ENCODE measurements around the gene TAF11. TPM values are rescaled to one million over a fixed set of nuclear protein-coding genes. Genes with fewer than 3 reads are reported as not detected.
"Not testable (repeated sequence)": the region's sequence is repeated elsewhere in the genome, so short reads cannot be mapped to it uniquely, and the experiment has no call there.

Gene TAF11
- 48.6 and 53.1 TPM in 2 replicates for total RNA-seq
- long read RNA-seq, transcript TAF11-202 (4 exons, 1,465 nt) = minor isoform, 5 of 169 reads
- long read RNA-seq, transcript TAF11-201 (5 exons, 1,580 nt) = major isoform, 147 of 169 reads
- long read RNA-seq, partial matches to known transcripts = 10 of 169 reads
- long read RNA-seq, other reads (novel, unspliced or antisense) = 7 of 169 reads

GRCh38 chr6:34887753-34888513 lies at the start of gene TAF11:
Gene TAF11, minus strand, starts transcription at chr6:34888042. Its CDS starts 85 bp downstream, at chr6:34887957.
- DNase-seq (ENCODE audit: low read depth, low spot score) = peak; percentile 83
- Mint-ChIP-seq H3K4me3 (peak within 1 kb of the TSS; percentile 100), H3K4me1 (peaks cover 37% of the 10 kb centered on the region), H3K27ac (ENCODE audit: unreplicated experiment) (peak within 1 kb of the TSS; percentile 100), H3K27me3 (ENCODE audit: low read depth) (no peaks in the 10 kb centered on the region), H3K9me3 (peaks cover 2% of the 10 kb centered on the region), H3K36me3 (ENCODE audit: low read depth) (peaks cover 9% of the 10 kb centered on the region)
- no peak for TF ChIP-seq CTCF (conservative IDR thresholded peaks at IDR 0.05)

- Mint-ChIP-seq H3K27me3 (ENCODE audit: low read depth) (no peaks in the 10 kb centered on the region), H3K4me1 (no peaks in the 10 kb centered on the region), H3K9me3 (no peaks in the 10 kb centered on the region), H3K36me3 (ENCODE audit: low read depth) (no peaks in the 10 kb centered on the region), H3K27ac (ENCODE audit: unreplicated experiment) (no peak overlapping the region), H3K4me3 (no peak overlapping the region)
- no peak for TF ChIP-seq CTCF (conservative IDR thresholded peaks at IDR 0.05)
- no peak for DNase-seq (ENCODE audit: low read depth, low spot score)
These were observed 46.7 kb upstream of the TAF11 start for GRCh38 chr6:34934516-34934915.

GRCh38 chr6:34932202-34932601 lies 44.4 kb upstream of the TAF11 start:
- not testable (repeated sequence) for H3K27ac Mint-ChIP-seq (ENCODE audit: unreplicated experiment)

GRCh38 chr6:34930221-34930620 lies 42.4 kb upstream of the TAF11 start:
- Mint-ChIP-seq H3K27me3 (ENCODE audit: low read depth) (no peaks in the 10 kb centered on the region), H3K36me3 (ENCODE audit: low read depth) (no peaks in the 10 kb centered on the region), H3K4me3 (no peak overlapping the region), H3K27ac (ENCODE audit: unreplicated experiment) (no peak overlapping the region), H3K4me1 (no peaks in the 10 kb centered on the region), H3K9me3 (no peaks in the 10 kb centered on the region)
- no peak for DNase-seq (ENCODE audit: low read depth, low spot score)
- no peak for TF ChIP-seq CTCF (conservative IDR thresholded peaks at IDR 0.05)

More at GRCh38 chr6:34932202-34932601, 44.4 kb upstream of the TAF11 start:
- H3K4me3 Mint-ChIP-seq; H3K4me1 Mint-ChIP-seq; H3K27me3 Mint-ChIP-seq (ENCODE audit: low read depth); H3K9me3 Mint-ChIP-seq; H3K36me3 Mint-ChIP-seq (ENCODE audit: low read depth); DNase-seq (ENCODE audit: low read depth, low spot score): not testable (repeated sequence)

- Mint-ChIP-seq H3K4me1 (peaks cover 1% of the 10 kb centered on the region), H3K36me3 (ENCODE audit: low read depth) (no peaks in the 10 kb centered on the region), H3K27ac (ENCODE audit: unreplicated experiment) (no peak overlapping the region), H3K9me3 (no peaks in the 10 kb centered on the region), H3K4me3 (no peak overlapping the region), H3K27me3 (ENCODE audit: low read depth) (no peaks in the 10 kb centered on the region)
- TF ChIP-seq CTCF (conservative IDR thresholded peaks at IDR 0.05) = no peak
- DNase-seq (ENCODE audit: low read depth, low spot score) = no peak
These were observed 41.6 kb upstream of the TAF11 start for GRCh38 chr6:34929241-34929978.
